GM18507 (cell line): ENCODE measurements around the gene PPP6C.
"Not testable (repeated sequence)": the region's sequence is repeated elsewhere in the genome, so short reads cannot be mapped to it uniquely, and the experiment has no call there.

Experiments
- DNase-seq: peaks from one replicate; pipeline ENCODE4 v3.0.0; 2011; ENCODE audit warnings: low read depth; ENCODE audit not compliant: insufficient read length; ENCODE audit errors: extremely low spot score
- FAIRE-seq: peaks from 2 replicates; lab custom pipeline; 2011; peaks lifted over from hg19 to GRCh38; lab: Jason Lieb, UNC

PPP6C gene

GRCh38 chr9:125189361-125190289 is at the start of gene PPP6C:
Gene PPP6C, minus strand, starts transcription at chr9:125189803. Its CDS starts 85 bp downstream, at chr9:125189718.
- peak; percentile 87 for FAIRE-seq
- DNase-seq = peak; percentile 97

- FAIRE-seq (no peak), DNase-seq (no peak)
Measured at GRCh38 chr9:125238915-125239446, 49.4 kb upstream of the PPP6C start.

GRCh38 chr9:125238127-125238914 is 48.7 kb upstream of the PPP6C start:
- FAIRE-seq (no peak), DNase-seq (no peak)

GRCh38 chr9:125236520-125237159 is 47.0 kb upstream of the PPP6C start:
- FAIRE-seq, DNase-seq: not testable (repeated sequence)

GRCh38 chr9:125235804-125236519 is 46.4 kb upstream of the PPP6C start:
- DNase-seq = no peak

GRCh38 chr9:125234099-125234498 is 44.5 kb upstream of the PPP6C start:
- FAIRE-seq, DNase-seq: not testable (repeated sequence)

More at GRCh38 chr9:125235804-125236519, 46.4 kb upstream of the PPP6C start:
- FAIRE-seq = no peak

GRCh38 chr9:125233678-125234077 is 44.1 kb upstream of the PPP6C start:
- DNase-seq = no peak
- FAIRE-seq = no peak

- FAIRE-seq = no peak
- no peak for DNase-seq
Measured at GRCh38 chr9:125227761-125228160, 38.2 kb upstream of the PPP6C start.

- not testable (repeated sequence) for FAIRE-seq, DNase-seq
Measured at GRCh38 chr9:125224858-125225257, 35.3 kb upstream of the PPP6C start.

GRCh38 chr9:125218621-125219020 is 29.0 kb upstream of the PPP6C start:
- DNase-seq = no peak
- FAIRE-seq = no peak

GRCh38 chr9:125214186-125214585 is 24.6 kb upstream of the PPP6C start:
- DNase-seq (no peak), FAIRE-seq (no peak)

GRCh38 chr9:125204477-125204876 is 14.9 kb upstream of the PPP6C start:
- FAIRE-seq = no peak
- no peak for DNase-seq

- DNase-seq (no peak), FAIRE-seq (no peak)
Measured at GRCh38 chr9:125202846-125203618, 13.4 kb upstream of the PPP6C start.

- DNase-seq (peak; percentile 94), FAIRE-seq (peak; percentile 84)
Measured at GRCh38 chr9:125200216-125201047, 10.8 kb upstream of the PPP6C start, which contains the start of gene RABEPK. Gene RABEPK, plus strand, starts transcription at chr9:125200542. Its CDS starts 2,472 bp downstream, at chr9:125203014.

GRCh38 chr9:125195591-125195990 is 6.0 kb upstream of the PPP6C start:
- not testable (repeated sequence) for FAIRE-seq, DNase-seq

- FAIRE-seq, DNase-seq: not testable (repeated sequence)
Measured at GRCh38 chr9:125194466-125194865, 4.9 kb upstream of the PPP6C start.

GRCh38 chr9:125190361-125190801 is 778 bp upstream of the PPP6C start:
- DNase-seq (no peak), FAIRE-seq (no peak)
